Measurements from ENCODE around the gene OOSP3.

GRCh38 chr11:59847626-59848025 lies 31.0 kb upstream of the OOSP3 start:
- TF ChIP-seq CTCF (IDR thresholded peaks at IDR 0.05; ENCODE audit: low read depth, low read length), result no peak
- TF ChIP-seq EZH2phosphoT487 (IDR thresholded peaks at IDR 0.05; ENCODE audit: low read depth), result no peak

Measured in OCI-LY3 (cell line).